Pancreas (tissue), 10 donors: Measurements from ENCODE around the gene DNAH7. TPM values are rescaled to one million over a fixed set of nuclear protein-coding genes. Genes with fewer than 3 reads are reported as not detected.
A peak's percentile ranks its signal among the peaks of the same experiment; 100 is the strongest.

ENCODE experiments used
- ATAC-seq, 4 donors: fragments of 200-7000 bp; cut with Tn5 transposase; one replicate each; pipeline versions ENCODE4 v1.8.0 to v1.9.1; 2020; ENCODE audit warnings: mild to moderate bottlenecking in 4 of 4, moderate library complexity in 4 of 4
- DNase-seq, 6 donors: peaks; one replicate each; pipeline ENCODE4 v3.0.0-alpha.2; 2020
- FAIRE-seq: peaks from 2 replicates; lab custom pipeline; 2012; peaks lifted over from hg19 to GRCh38; lab: Jason Lieb, UNC
- H3K27ac ChIP-seq, 4 donors: fragments of 200-600 bp; sonication (generic); 1 replicate in 3 of 4; 2 replicates in 1 of 4; pipeline versions ENCODE4 v1.5.0 to v1.8.0; 2020
- H3K27me3 ChIP-seq, 4 donors: fragments of 200-600 bp; one replicate each; pipeline ENCODE4 v1.8.0; 2021
- H3K36me3 ChIP-seq, 3 donors: fragments of 200-600 bp; sonication (generic) in 1 of 3; one replicate each; pipeline versions ENCODE4 v1.5.0 to v1.8.0; 2020 to 2021
- H3K4me1 ChIP-seq, 3 donors: fragments of 200-600 bp; one replicate each; pipeline ENCODE4 v1.8.0; 2021
- H3K4me3 ChIP-seq, 4 donors: fragments of 200-600 bp; sonication (generic) in 2 of 4; one replicate each; pipeline versions ENCODE4 v1.5.0 to v1.8.0; 2020 to 2021
- H3K9me3 ChIP-seq, 4 donors: fragments of 200-600 bp; one replicate each; pipeline ENCODE4 v1.8.0; 2021
- CTCF ChIP-seq, 4 donors: fragments of 200-600 bp; sonication (generic) in 3 of 4; IDR thresholded peaks; one replicate each; pipeline versions ENCODE4 v1.5.0 to v1.8.0; 2021; ENCODE audit warnings: antibody characterized with exemption in 4 of 4
- WGBS, 2 donors: extraction: QIAGEN DNeasy Blood & Tissue Kit; methylation state at CpG; one replicate each; pipeline ENCODE4 v1.1.7; 2013; 5-methylcytosine and 5-hydroxymethylcytosine counted together
- intact Hi-C, 3 donors: fragments of 100-400 bp; cut with DNase I; formaldehyde crosslinking; loops; one replicate each; pipeline versions ENCODE4 v1.11.1 to v1.14.2; 2022
- polyA plus RNA-seq, 2 donors: library from polyadenylated mRNA; stranded (reverse); fragments of 200-250 nt; gene quantifications; one replicate each; pipeline ENCODE4 v1.2.3, GENCODE V29; 2013
- total RNA-seq, 6 donors: library from RNA; stranded (reverse); fragmentation: NEBNext Ultra II Directional in 4 of 6; extraction: Animal tissue kit (Norgen Biotek cat#: 25700) in 4 of 6; gene quantifications; one replicate each; pipeline versions ENCODE4 v1.2.1 to v1.2.4, GENCODE V29; 2021 to 2023
- donor health status: healthy with polysubstance abuse.
- donor health status: DM: no; HTN: no; CAD: no; lungs with moderate emphysema.
- donor health status: DM: no; HTN: no; CAD: no.
- donor health status: control.
- donor health status: control.
- donor health status: Bipolar disorder and iron deficiency.
- donor health status: DM: yes; HTN: yes; CAD: no.
- donor health status: DM: no; HTN: no; CAD: no.
- donor health status: DM: no; HTN: no; CAD: no.
- donor health status: DM: yes; HTN: yes; CAD: no.

Gene DNAH7
- total and polyA plus RNA-seq, 8 donors = 1.6 to 7.0 (median 3.9) TPM

- FAIRE-seq = no peak
- no peak for ATAC-seq
- no peaks in the 10 kb centered on the region for H3K9me3 ChIP-seq
- H3K4me1 ChIP-seq = no peaks in the 10 kb centered on the region
- no peak overlapping the region for H3K4me3 ChIP-seq
- no peaks in the 10 kb centered on the region for H3K27me3 ChIP-seq
- no peak overlapping the region for H3K27ac ChIP-seq
- H3K36me3 ChIP-seq = no peaks in the 10 kb centered on the region
- DNase-seq = no peak
- no peak for TF ChIP-seq CTCF (IDR thresholded peaks at IDR 0.05)
- WGBS, 2 donors = 32 to 46% methylated on average over 2 of the region's 2 CpGs
- intact Hi-C loops = no loop called here
These were observed 19.6 kb upstream of the DNAH7 start for GRCh38 chr2:196088203-196088602.

GRCh38 chr2:196086517-196087368, 18.1 kb upstream of the DNAH7 start:
- no peak for FAIRE-seq

GRCh38 chr2:196083601-196084000, 15.0 kb upstream of the DNAH7 start:
- intact Hi-C loops = no loop called here
- Histone ChIP-seq H3K4me3 (no peak overlapping the region), H3K27ac (no peak overlapping the region), H3K36me3 (no peaks in the 10 kb centered on the region), H3K9me3 (no peaks in the 10 kb centered on the region), H3K27me3 (no peaks in the 10 kb centered on the region), H3K4me1 (peaks cover 8 to 14% (median 9%) of the 10 kb centered on the region in 3 donors)
- no peak for DNase-seq
- no peak for TF ChIP-seq CTCF (IDR thresholded peaks at IDR 0.05)
- ATAC-seq = no peak
- 79 to 92% methylated on average over 5 of the region's 5 CpGs for WGBS, 2 donors
- no peak for FAIRE-seq

More at GRCh38 chr2:196086517-196087368, 18.1 kb upstream of the DNAH7 start:
- H3K4me3 ChIP-seq = no peak overlapping the region
- ATAC-seq = no peak
- no peak for TF ChIP-seq CTCF (IDR thresholded peaks at IDR 0.05)
- 69 to 76% methylated on average over 7 of the region's 7 CpGs for WGBS, 2 donors
- intact Hi-C loops = no loop called here
- no peaks in the 10 kb centered on the region for H3K9me3 ChIP-seq
- H3K27ac ChIP-seq = no peak overlapping the region
- no peaks in the 10 kb centered on the region for H3K4me1 ChIP-seq
- no peaks in the 10 kb centered on the region for H3K27me3 ChIP-seq
- DNase-seq = no peak
- H3K36me3 ChIP-seq = no peaks in the 10 kb centered on the region

GRCh38 chr2:196080526-196080925, 11.9 kb upstream of the DNAH7 start:
- Histone ChIP-seq H3K4me3 (no peak overlapping the region), H3K27ac (no peak overlapping the region), H3K27me3 (no peaks in the 10 kb centered on the region), H3K9me3 (no peaks in the 10 kb centered on the region), H3K36me3 (no peaks in the 10 kb centered on the region), H3K4me1 (peaks cover 10 to 17% (median 12%) of the 10 kb centered on the region in 3 donors)
- 27 to 29% methylated on average over 2 of the region's 2 CpGs for WGBS, 2 donors
- ATAC-seq = peak in 1 of 4 donors; percentile 49
- no peak for FAIRE-seq
- intact Hi-C loops = no loop called here
- TF ChIP-seq CTCF (IDR thresholded peaks at IDR 0.05) = no peak
- DNase-seq = no peak

- no peaks in the 10 kb centered on the region for H3K27me3 ChIP-seq
- peaks cover 10 to 17% (median 12%) of the 10 kb centered on the region in 3 donors for H3K4me1 ChIP-seq
- 22 to 38% methylated on average over 1 of the region's 1 CpG for WGBS, 2 donors
- FAIRE-seq (peak; percentile 20), ATAC-seq (peak; percentile 31 to 64 (median 48)), DNase-seq (no peak)
- intact Hi-C loops = no loop called here
- H3K27ac ChIP-seq = no peak overlapping the region
- H3K4me3 ChIP-seq = no peak overlapping the region
- H3K9me3 ChIP-seq = no peaks in the 10 kb centered on the region
- H3K36me3 ChIP-seq = no peaks in the 10 kb centered on the region
- no peak for TF ChIP-seq CTCF (IDR thresholded peaks at IDR 0.05)
These were observed 10.4 kb upstream of the DNAH7 start for GRCh38 chr2:196079052-196079451.
